IMR-90 (cell line): ENCODE data around the gene PRKCE.

Source experiments
- CHD1 ChIP-seq: IDR thresholded peaks from 2 replicates; pipeline ENCODE4 v1.6.1; 2012; ENCODE audit warnings: low read depth, low read length, improper control_type of control experiment
- FOS ChIP-seq: fragments of 150-350 bp; IDR thresholded peaks from 2 replicates; pipeline ENCODE4 v1.6.1; 2016; ENCODE audit warnings: low read depth, low read length
- MAZ ChIP-seq: IDR thresholded peaks from 2 replicates; pipeline ENCODE4 v1.6.1; 2012; ENCODE audit warnings: low read depth, mild to moderate bottlenecking, low read length, improper control_type of control experiment, moderate library complexity, borderline replicate concordance
- NFE2L2 ChIP-seq: fragments of 150-350 bp; IDR thresholded peaks from 2 replicates; pipeline ENCODE4 v1.6.1; 2016; ENCODE audit warnings: low read depth, mild to moderate bottlenecking, low read length
- POLR2A ChIP-seq: IDR thresholded peaks from 2 replicates; pipeline ENCODE4 v1.6.1; 2012; ENCODE audit warnings: mild to moderate bottlenecking, low read depth, low read length
- RAD21 ChIP-seq: IDR thresholded peaks from 2 replicates; pipeline ENCODE4 v1.6.1; 2012; ENCODE audit warnings: low read length, improper control_type of control experiment
- RFX5 ChIP-seq: IDR thresholded peaks from 2 replicates; pipeline ENCODE4 v1.8.0; 2012; ENCODE audit warnings: low read depth, mild to moderate bottlenecking, low read length, moderate library complexity
- USF2 ChIP-seq: fragments of 150-350 bp; IDR thresholded peaks from 2 replicates; pipeline ENCODE4 v1.6.1; 2017; ENCODE audit warnings: mild to moderate bottlenecking, antibody characterized with exemption, low read length, low read depth
- TF ChIP-seq, protein P1 (sequence below): conservative IDR thresholded peaks from 2 replicates; pipeline ENCODE4 v1.5.1; 2012; ENCODE audit warnings: mild to moderate bottlenecking, low read depth, low read length, improper control_type of control experiment
- TF ChIP-seq, protein P2 (sequence below): fragments of 150-350 bp; IDR thresholded peaks from 2 replicates; pipeline ENCODE4 v1.6.1; 2016; ENCODE audit warnings: low read depth, mild to moderate bottlenecking, low read length, moderate library complexity, borderline replicate concordance

GRCh38 chr2:45974762-45975408, 323.4 kb downstream of the PRKCE start:
- TF ChIP-seq FOS (no peak), RAD21 (no peak), RFX5 (no peak), NFE2L2 (no peak), POLR2A (no peak), USF2 (no peak), MAZ (no peak), CHD1 (no peak)
- TF ChIP-seq, protein P1, sequence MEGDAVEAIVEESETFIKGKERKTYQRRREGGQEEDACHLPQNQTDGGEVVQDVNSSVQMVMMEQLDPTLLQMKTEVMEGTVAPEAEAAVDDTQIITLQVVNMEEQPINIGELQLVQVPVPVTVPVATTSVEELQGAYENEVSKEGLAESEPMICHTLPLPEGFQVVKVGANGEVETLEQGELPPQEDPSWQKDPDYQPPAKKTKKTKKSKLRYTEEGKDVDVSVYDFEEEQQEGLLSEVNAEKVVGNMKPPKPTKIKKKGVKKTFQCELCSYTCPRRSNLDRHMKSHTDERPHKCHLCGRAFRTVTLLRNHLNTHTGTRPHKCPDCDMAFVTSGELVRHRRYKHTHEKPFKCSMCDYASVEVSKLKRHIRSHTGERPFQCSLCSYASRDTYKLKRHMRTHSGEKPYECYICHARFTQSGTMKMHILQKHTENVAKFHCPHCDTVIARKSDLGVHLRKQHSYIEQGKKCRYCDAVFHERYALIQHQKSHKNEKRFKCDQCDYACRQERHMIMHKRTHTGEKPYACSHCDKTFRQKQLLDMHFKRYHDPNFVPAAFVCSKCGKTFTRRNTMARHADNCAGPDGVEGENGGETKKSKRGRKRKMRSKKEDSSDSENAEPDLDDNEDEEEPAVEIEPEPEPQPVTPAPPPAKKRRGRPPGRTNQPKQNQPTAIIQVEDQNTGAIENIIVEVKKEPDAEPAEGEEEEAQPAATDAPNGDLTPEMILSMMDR = no peak
- TF ChIP-seq, protein P2, sequence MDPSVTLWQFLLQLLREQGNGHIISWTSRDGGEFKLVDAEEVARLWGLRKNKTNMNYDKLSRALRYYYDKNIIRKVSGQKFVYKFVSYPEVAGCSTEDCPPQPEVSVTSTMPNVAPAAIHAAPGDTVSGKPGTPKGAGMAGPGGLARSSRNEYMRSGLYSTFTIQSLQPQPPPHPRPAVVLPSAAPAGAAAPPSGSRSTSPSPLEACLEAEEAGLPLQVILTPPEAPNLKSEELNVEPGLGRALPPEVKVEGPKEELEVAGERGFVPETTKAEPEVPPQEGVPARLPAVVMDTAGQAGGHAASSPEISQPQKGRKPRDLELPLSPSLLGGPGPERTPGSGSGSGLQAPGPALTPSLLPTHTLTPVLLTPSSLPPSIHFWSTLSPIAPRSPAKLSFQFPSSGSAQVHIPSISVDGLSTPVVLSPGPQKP = no peak
